Glutamatergic neuron (in vitro differentiated cells): Measurements from ENCODE around the gene MORN5. TPM values are rescaled to one million over a fixed set of nuclear protein-coding genes. Genes with fewer than 3 reads are reported as not detected.

ENCODE experiments used
- DNase-seq: peaks from one replicate; pipeline ENCODE4 v3.0.0; 2022
- H3K27ac Mint-ChIP-seq: one replicate; pipeline ENCODE4 v1.8.0; 2020; ENCODE audit warnings: mild to moderate bottlenecking, mixed read lengths, inconsistent platforms; ENCODE audit not compliant: unreplicated experiment
- H3K27me3 Mint-ChIP-seq: one replicate; pipeline ENCODE4 v1.8.0; 2020; ENCODE audit warnings: mild to moderate bottlenecking, moderate library complexity, mixed read lengths, inconsistent platforms; ENCODE audit not compliant: unreplicated experiment
- H3K36me3 Mint-ChIP-seq: one replicate; pipeline ENCODE4 v1.8.0; 2020; ENCODE audit warnings: mild to moderate bottlenecking, mixed read lengths, inconsistent platforms; ENCODE audit not compliant: unreplicated experiment
- H3K4me1 Mint-ChIP-seq: one replicate; pipeline ENCODE4 v1.8.0; 2020; ENCODE audit warnings: mild to moderate bottlenecking, low read depth, mixed read lengths, inconsistent platforms; ENCODE audit not compliant: unreplicated experiment
- H3K4me3 Mint-ChIP-seq: one replicate; pipeline ENCODE4 v1.8.0; 2020; ENCODE audit warnings: mild to moderate bottlenecking, mixed read lengths, inconsistent platforms; ENCODE audit not compliant: unreplicated experiment
- H3K9me3 Mint-ChIP-seq: one replicate; pipeline ENCODE4 v1.8.0; 2020; ENCODE audit warnings: mild to moderate bottlenecking, moderate library complexity, mixed read lengths, inconsistent platforms; ENCODE audit not compliant: unreplicated experiment
- total RNA-seq: library from RNA; stranded (reverse); fragmentation: NEBNext Ultra II Directional; extraction: Animal tissue kit (Norgen Biotek cat#: 25700); gene quantifications from one replicate; pipeline ENCODE4 v1.2.1, GENCODE V29; 2021; ENCODE audit not compliant: unreplicated experiment
- TF ChIP-seq, protein P1 (sequence below): fragments of 200-600 bp; sonication (generic); IDR thresholded peaks from one replicate; pipeline ENCODE4 v1.5.0; 2021; ENCODE audit not compliant: partially characterized antibody, unreplicated experiment

Gene MORN5
- total RNA-seq, 1 donor from 2014 or later = not detected

DNA sequence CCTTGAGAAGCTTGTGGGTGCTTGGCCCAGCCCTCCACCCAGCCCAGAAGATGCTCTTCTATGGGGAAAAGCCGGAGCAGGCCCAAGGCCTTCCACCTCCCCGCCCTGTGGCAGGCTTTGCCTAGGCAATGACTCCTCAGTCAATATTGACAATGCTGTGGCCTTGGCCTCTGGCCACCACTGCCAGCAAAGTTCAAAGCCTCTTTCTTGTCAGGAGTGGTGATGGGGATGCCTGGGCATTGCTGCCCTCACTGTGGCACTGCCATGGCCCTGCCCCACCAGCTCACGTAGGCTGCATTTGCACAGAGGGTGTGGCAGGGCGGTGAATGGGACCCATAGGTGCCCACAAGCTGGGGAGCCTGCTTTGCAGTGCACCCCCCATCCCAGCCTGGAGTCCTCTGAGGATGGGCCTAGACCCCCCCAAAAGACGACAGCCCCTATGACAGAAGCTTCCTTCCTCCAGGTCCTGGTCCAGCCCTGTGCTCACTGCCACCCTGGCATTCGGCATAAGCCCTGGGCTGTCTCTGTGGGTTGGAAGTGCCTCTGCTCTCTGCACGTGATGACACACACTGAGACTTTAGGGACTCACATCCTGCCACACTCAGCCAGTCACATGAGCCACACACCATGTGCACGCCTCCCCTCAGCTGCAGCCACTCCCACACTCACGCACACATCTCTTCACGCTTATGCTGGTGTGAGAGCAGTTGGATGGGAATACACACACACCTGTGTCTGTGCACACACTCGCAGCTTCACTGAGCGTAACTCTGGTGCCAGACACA lies 31.1 kb downstream of the MORN5 start:
- H3K9me3 Mint-ChIP-seq = no peaks in the 10 kb centered on the region
- H3K27ac Mint-ChIP-seq = no peak overlapping the region
- H3K4me3 Mint-ChIP-seq = no peak overlapping the region
- TF ChIP-seq, protein P1, sequence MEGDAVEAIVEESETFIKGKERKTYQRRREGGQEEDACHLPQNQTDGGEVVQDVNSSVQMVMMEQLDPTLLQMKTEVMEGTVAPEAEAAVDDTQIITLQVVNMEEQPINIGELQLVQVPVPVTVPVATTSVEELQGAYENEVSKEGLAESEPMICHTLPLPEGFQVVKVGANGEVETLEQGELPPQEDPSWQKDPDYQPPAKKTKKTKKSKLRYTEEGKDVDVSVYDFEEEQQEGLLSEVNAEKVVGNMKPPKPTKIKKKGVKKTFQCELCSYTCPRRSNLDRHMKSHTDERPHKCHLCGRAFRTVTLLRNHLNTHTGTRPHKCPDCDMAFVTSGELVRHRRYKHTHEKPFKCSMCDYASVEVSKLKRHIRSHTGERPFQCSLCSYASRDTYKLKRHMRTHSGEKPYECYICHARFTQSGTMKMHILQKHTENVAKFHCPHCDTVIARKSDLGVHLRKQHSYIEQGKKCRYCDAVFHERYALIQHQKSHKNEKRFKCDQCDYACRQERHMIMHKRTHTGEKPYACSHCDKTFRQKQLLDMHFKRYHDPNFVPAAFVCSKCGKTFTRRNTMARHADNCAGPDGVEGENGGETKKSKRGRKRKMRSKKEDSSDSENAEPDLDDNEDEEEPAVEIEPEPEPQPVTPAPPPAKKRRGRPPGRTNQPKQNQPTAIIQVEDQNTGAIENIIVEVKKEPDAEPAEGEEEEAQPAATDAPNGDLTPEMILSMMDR = no peak
- no peaks in the 10 kb centered on the region for H3K4me1 Mint-ChIP-seq
- no peak for DNase-seq
- no peaks in the 10 kb centered on the region for H3K36me3 Mint-ChIP-seq
- no peaks in the 10 kb centered on the region for H3K27me3 Mint-ChIP-seq

DNA sequence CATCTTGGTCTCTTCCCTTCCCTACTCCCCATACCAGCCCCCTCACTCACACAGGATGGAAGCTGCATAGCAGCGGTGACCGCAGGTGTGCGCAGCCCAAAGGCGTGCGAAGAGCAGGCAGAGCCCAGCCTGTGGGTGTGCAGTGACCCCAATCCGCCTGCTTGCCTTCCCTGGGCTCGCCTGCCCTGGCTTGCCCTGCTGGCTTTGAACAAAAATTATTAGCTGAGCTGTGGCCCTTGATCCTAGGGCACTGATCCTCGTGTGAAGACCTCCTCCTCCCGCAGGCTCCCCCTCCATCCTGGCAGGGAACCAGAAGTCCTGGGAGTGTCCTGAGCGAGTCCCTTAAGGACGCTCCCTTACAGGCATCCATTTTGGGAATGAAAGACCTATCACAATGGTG lies 31.9 kb downstream of the MORN5 start:
- TF ChIP-seq, protein P1 = no peak
- H3K4me3 Mint-ChIP-seq = no peak overlapping the region
- DNase-seq = no peak
- H3K27me3 Mint-ChIP-seq = no peaks in the 10 kb centered on the region
- no peaks in the 10 kb centered on the region for H3K4me1 Mint-ChIP-seq
- no peak overlapping the region for H3K27ac Mint-ChIP-seq
- no peaks in the 10 kb centered on the region for H3K9me3 Mint-ChIP-seq
- no peaks in the 10 kb centered on the region for H3K36me3 Mint-ChIP-seq

DNA sequence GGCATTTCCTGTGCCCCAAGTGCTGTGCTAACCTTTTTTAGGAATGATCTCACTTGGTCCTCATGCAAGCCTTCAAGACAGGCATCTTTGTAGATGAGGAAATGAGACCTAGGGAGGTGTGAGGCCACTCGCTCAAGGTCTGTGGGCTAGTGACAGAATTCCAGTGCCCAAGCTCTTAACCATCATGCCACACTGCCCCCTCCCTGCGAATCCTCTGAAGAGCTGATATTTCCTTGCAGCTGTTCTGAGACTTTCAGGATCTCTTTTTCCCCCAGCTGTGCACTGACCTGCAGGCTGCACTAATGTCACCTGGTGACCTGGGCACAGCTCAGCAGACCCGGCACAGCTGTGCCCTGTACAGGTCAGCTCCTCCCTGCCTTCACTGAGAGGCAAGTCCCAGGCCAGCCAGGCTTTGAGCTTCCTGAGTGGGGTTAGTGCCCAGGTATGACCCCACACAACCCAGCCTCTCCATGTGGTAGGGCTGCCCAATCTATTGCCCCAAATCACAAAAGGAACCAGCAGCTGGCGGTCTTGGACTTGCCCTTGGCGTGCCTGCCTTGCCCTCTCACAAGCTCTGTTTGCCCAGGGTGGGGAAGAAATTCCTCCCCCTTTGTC lies 32.7 kb downstream of the MORN5 start:
- H3K9me3 Mint-ChIP-seq = no peaks in the 10 kb centered on the region

DNA sequence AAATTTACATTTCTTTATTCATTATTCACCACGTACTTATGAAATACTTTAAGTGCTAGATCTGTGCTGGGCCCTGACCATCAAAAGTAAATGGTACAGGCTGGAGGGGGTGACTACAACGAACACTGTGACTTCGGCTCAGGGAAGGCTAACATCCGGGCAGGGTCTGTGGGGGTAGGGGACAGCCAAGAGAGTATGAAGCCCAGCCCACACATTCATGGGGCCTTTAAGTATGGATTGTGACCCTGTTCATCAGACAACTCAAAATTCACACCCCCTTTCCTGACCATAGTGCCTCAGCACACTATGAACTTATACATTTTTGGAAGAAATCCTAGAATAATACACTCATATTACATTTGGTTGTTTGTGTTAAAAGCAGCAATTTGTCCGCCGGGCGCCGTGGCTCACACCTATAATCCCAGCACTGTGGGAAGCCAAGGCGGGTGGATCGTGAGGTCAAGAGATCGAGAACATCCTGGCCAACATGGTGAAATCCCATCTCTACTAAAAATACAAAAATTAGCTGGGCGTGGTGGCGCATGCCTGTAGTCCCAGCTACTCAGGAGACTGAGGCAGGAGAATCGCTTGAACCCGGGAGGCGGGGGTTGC lies 33.3 kb downstream of the MORN5 start:
- peaks cover 6% of the 10 kb centered on the region for H3K4me1 Mint-ChIP-seq
- no peaks in the 10 kb centered on the region for H3K9me3 Mint-ChIP-seq
- TF ChIP-seq, protein P1 = no peak
- no peak overlapping the region for H3K27ac Mint-ChIP-seq
- H3K4me3 Mint-ChIP-seq = no peak overlapping the region
- no peaks in the 10 kb centered on the region for H3K36me3 Mint-ChIP-seq
- DNase-seq = no peak
- no peaks in the 10 kb centered on the region for H3K27me3 Mint-ChIP-seq

More for the DNA sequence above, 32.7 kb downstream of the MORN5 start:
- Mint-ChIP-seq H3K4me3 (no peak overlapping the region), H3K27me3 (no peaks in the 10 kb centered on the region), H3K4me1 (peaks cover 4% of the 10 kb centered on the region), H3K36me3 (no peaks in the 10 kb centered on the region), H3K27ac (no peak overlapping the region)
- DNase-seq = no peak
- TF ChIP-seq, protein P1 = no peak

DNA sequence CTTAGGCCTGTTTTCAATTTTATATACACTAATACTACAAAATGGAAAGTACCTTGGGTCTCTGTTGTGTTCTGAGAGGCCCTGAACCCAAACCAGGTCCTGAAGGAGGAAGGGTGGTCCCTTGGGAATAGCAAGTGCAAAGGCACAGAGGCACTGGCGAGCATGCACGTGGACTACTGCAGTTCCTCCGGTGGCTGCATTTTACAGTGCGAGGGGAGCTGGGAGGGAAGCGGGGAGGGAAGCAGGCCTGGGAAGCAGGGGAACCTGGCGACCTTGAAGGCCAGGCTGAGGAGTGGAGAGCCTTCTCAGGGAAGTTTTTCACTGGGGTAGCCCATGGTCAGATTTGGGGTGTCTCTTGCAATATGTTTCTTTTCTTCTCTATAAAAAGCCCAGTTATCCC lies 33.9 kb downstream of the MORN5 start:
- no peaks in the 10 kb centered on the region for H3K9me3 Mint-ChIP-seq
- H3K27ac Mint-ChIP-seq = no peak overlapping the region
- H3K27me3 Mint-ChIP-seq = no peaks in the 10 kb centered on the region
- no peaks in the 10 kb centered on the region for H3K36me3 Mint-ChIP-seq
- DNase-seq = no peak
- H3K4me1 Mint-ChIP-seq = peaks cover 10% of the 10 kb centered on the region
- TF ChIP-seq, protein P1 = no peak
- H3K4me3 Mint-ChIP-seq = no peak overlapping the region
